ENCODE data around the gene GPC1. TPM values are rescaled to one million over a fixed set of nuclear protein-coding genes. Genes with fewer than 3 reads are reported as not detected.

Gene GPC1
- total and polyA plus RNA-seq, 2 experiments from 2014 or later: 9.0 to 46.2 TPM

DNA sequence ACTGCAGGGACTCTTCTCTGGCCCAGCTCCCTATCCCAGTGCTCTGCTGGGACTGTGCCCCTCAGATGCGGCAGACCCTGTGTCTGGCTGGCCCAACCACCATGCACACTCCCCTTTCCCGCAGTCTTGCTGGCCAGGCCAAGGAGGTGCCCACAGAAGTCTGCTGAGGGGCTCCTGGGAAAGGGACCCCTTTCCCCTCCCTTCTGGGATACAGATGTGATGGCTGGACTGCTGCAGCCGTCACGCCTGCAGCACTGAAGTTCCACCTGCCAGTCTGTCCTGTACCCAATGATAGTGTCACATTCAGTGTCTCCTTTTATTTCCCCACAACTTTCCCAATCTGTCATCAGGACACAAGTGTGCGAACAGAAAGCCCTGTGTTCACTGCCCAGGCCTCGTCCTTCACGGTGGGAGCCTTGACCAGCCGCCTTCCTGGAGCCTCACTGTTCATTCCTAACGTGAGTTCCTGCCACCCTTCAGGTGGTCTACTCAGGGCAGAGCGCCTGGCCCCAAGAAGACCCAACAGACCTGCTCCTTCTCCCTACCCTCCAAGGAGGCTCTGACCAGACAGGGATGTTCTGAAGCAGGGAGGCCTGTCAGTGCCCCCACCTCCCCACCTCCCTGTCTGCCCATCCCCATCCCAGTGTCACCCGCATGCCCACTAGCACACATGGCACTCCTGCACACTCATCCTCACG, 75.2 kb downstream of the GPC1 start:
- Mint-ChIP-seq H3K4me3 (no peak overlapping the region), H3K9me3 (no peaks in the 10 kb centered on the region), H3K27me3 (ENCODE audit: insufficient read depth, low read depth, poor library complexity) (peaks cover 13% of the 10 kb centered on the region), H3K27ac (no peak overlapping the region), H3K4me1 (no peaks in the 10 kb centered on the region; the same call in 2 of the 3 replicates), H3K36me3 (ENCODE audit: low read depth) (no peaks in the 10 kb centered on the region)
- TF ChIP-seq, protein P1, sequence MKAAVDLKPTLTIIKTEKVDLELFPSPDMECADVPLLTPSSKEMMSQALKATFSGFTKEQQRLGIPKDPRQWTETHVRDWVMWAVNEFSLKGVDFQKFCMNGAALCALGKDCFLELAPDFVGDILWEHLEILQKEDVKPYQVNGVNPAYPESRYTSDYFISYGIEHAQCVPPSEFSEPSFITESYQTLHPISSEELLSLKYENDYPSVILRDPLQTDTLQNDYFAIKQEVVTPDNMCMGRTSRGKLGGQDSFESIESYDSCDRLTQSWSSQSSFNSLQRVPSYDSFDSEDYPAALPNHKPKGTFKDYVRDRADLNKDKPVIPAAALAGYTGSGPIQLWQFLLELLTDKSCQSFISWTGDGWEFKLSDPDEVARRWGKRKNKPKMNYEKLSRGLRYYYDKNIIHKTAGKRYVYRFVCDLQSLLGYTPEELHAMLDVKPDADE (IDR thresholded peaks at IDR 0.05): no peak
- TF ChIP-seq, protein P2, sequence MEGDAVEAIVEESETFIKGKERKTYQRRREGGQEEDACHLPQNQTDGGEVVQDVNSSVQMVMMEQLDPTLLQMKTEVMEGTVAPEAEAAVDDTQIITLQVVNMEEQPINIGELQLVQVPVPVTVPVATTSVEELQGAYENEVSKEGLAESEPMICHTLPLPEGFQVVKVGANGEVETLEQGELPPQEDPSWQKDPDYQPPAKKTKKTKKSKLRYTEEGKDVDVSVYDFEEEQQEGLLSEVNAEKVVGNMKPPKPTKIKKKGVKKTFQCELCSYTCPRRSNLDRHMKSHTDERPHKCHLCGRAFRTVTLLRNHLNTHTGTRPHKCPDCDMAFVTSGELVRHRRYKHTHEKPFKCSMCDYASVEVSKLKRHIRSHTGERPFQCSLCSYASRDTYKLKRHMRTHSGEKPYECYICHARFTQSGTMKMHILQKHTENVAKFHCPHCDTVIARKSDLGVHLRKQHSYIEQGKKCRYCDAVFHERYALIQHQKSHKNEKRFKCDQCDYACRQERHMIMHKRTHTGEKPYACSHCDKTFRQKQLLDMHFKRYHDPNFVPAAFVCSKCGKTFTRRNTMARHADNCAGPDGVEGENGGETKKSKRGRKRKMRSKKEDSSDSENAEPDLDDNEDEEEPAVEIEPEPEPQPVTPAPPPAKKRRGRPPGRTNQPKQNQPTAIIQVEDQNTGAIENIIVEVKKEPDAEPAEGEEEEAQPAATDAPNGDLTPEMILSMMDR (conservative IDR thresholded peaks at IDR 0.05; ENCODE audit: low read depth in 2 of 2): no peak
- TF ChIP-seq NANOG (IDR thresholded peaks at IDR 0.05; ENCODE audit: borderline replicate concordance) (no peak), CREB1 (CRISPR knock-in tag; IDR thresholded peaks at IDR 0.05; ENCODE audit: low read depth) (no peak)
- H3K79me2 ChIP-seq (replicated peaks; ENCODE audit: insufficient read depth): no peaks in the 10 kb centered on the region
- DNase-seq (ENCODE audit: low spot score) (no peak), ATAC-seq (no peak)
- H2AFZ ChIP-seq: no peak overlapping the region
- H3K4me3 ChIP-seq: no peak overlapping the region
- H3K4me1 ChIP-seq (ENCODE audit: insufficient read depth): no peaks in the 10 kb centered on the region
- no peak overlapping the region for H3K27ac ChIP-seq (ENCODE audit: low read depth)
- 0 out of 2 replicates have a peak, but pooled peaks cover 4% of the 10 kb centered on the region for H3K9me2 ChIP-seq (ENCODE audit: insufficient read depth)
- H3K4me2 ChIP-seq: no peak overlapping the region
- H3K27me3 ChIP-seq (ENCODE audit: insufficient read depth): no peaks in the 10 kb centered on the region
- no peaks in the 10 kb centered on the region for H3K36me3 ChIP-seq (ENCODE audit: insufficient read depth)
- no peaks in the 10 kb centered on the region for H3F3A ChIP-seq (replicated peaks; ENCODE audit: low read depth)
- H4K20me1 ChIP-seq (replicated peaks; ENCODE audit: insufficient read depth): no peaks in the 10 kb centered on the region

DNA sequence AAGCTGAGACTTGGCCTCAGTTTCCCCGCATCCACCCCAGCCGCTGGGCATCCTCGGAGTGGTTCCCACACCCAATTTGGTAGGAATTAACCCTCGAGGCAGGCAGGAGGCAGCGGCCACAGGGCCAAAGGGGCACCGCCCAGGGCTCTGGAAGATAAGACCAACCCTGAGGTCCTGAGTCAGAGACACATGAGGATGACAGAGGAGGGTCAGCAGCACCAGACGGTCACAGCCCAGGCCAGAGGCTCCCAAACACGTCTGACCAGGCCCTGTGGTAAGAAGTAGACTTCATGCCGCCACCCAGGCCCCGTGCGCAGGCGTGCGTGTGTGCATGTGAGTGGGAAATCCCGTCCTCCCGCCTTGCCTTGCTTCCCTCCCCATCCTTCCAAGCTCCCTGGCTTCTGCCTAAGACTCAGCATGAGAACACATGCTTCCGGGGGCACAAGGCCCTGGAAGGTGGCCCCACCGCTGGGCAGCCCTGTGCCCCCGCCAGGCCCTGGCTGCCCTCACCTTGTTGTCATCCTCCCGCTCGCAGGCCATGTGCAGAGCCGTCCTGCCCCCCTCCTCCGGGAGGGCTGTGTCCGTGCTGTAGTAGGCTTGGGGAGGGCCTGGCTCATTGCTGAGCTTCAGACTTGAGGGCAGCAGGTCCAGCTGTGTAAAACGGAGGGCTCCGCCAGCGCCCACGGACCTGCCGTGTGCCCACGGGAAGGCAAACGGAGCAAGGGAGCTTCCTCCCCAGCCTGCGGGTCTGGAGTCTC, 76.1 kb downstream of the GPC1 start:
- no peaks in the 10 kb centered on the region for H3K4me1 ChIP-seq (ENCODE audit: insufficient read depth)
- Mint-ChIP-seq H3K36me3 (ENCODE audit: low read depth) (no peaks in the 10 kb centered on the region), H3K27me3 (ENCODE audit: insufficient read depth, low read depth, poor library complexity) (peaks cover 13% of the 10 kb centered on the region), H3K4me3 (no peak overlapping the region), H3K4me1 (no peaks in the 10 kb centered on the region; the same call in 2 of the 3 replicates), H3K27ac (no peak overlapping the region), H3K9me3 (no peaks in the 10 kb centered on the region)
- TF ChIP-seq POLR2AphosphoS5 (IDR thresholded peaks at IDR 0.05; ENCODE audit: low read depth): no peak
- no peak for TF ChIP-seq EZH2 (IDR thresholded peaks at IDR 0.05; ENCODE audit: low read depth, unreplicated experiment)
- TF ChIP-seq, protein P3, sequence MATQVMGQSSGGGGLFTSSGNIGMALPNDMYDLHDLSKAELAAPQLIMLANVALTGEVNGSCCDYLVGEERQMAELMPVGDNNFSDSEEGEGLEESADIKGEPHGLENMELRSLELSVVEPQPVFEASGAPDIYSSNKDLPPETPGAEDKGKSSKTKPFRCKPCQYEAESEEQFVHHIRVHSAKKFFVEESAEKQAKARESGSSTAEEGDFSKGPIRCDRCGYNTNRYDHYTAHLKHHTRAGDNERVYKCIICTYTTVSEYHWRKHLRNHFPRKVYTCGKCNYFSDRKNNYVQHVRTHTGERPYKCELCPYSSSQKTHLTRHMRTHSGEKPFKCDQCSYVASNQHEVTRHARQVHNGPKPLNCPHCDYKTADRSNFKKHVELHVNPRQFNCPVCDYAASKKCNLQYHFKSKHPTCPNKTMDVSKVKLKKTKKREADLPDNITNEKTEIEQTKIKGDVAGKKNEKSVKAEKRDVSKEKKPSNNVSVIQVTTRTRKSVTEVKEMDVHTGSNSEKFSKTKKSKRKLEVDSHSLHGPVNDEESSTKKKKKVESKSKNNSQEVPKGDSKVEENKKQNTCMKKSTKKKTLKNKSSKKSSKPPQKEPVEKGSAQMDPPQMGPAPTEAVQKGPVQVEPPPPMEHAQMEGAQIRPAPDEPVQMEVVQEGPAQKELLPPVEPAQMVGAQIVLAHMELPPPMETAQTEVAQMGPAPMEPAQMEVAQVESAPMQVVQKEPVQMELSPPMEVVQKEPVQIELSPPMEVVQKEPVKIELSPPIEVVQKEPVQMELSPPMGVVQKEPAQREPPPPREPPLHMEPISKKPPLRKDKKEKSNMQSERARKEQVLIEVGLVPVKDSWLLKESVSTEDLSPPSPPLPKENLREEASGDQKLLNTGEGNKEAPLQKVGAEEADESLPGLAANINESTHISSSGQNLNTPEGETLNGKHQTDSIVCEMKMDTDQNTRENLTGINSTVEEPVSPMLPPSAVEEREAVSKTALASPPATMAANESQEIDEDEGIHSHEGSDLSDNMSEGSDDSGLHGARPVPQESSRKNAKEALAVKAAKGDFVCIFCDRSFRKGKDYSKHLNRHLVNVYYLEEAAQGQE (IDR thresholded peaks at IDR 0.05; ENCODE audit: unreplicated experiment): no peak
- no peak for TF ChIP-seq ZNF331 (CRISPR knock-in tag; IDR thresholded peaks at IDR 0.05; ENCODE audit: low read depth)
- TF ChIP-seq STAT1 (IDR thresholded peaks at IDR 0.05; ENCODE audit: unreplicated experiment): no peak
- TF ChIP-seq, protein P1 (IDR thresholded peaks at IDR 0.05): no peak
- TF ChIP-seq, protein P2 (conservative IDR thresholded peaks at IDR 0.05; ENCODE audit: low read depth in 2 of 2): no peak
- no peak for TF ChIP-seq ZNF114 (CRISPR knock-in tag; IDR thresholded peaks at IDR 0.05)
- no peaks in the 10 kb centered on the region for H4K20me1 ChIP-seq (replicated peaks; ENCODE audit: insufficient read depth)
- DNase-seq (ENCODE audit: low spot score): no peak
- H3K4me3 ChIP-seq: no peak overlapping the region
- no peak overlapping the region for H3K4me2 ChIP-seq
- no peak overlapping the region for H2AFZ ChIP-seq
- no peak for ATAC-seq
- no peaks in the 10 kb centered on the region for H3K79me2 ChIP-seq (replicated peaks; ENCODE audit: insufficient read depth)
- H3K27ac ChIP-seq (ENCODE audit: low read depth): no peak overlapping the region
- H3F3A ChIP-seq (replicated peaks; ENCODE audit: low read depth): no peaks in the 10 kb centered on the region
- no peaks in the 10 kb centered on the region for H3K36me3 ChIP-seq (ENCODE audit: insufficient read depth)
- H3K27me3 ChIP-seq (ENCODE audit: insufficient read depth): no peaks in the 10 kb centered on the region
- H3K9me2 ChIP-seq (ENCODE audit: insufficient read depth): 0 out of 2 replicates have a peak, but pooled peaks cover 4% of the 10 kb centered on the region
